ENCODE results near the gene RMI2.
A peak's percentile ranks its signal among the peaks of the same experiment; 100 is the strongest.
"Not testable (repeated sequence)": the region's sequence is repeated elsewhere in the genome, so short reads cannot be mapped to it uniquely, and the experiment has no call there.

RMI2 gene

GRCh38 chr16:11353158-11353557, 7.9 kb downstream of the RMI2 start:
- peaks cover 58% of the 10 kb centered on the region for H3K4me1 Mint-ChIP-seq (ENCODE audit: low read depth)
- no peaks in the 10 kb centered on the region for H3K9me3 Mint-ChIP-seq (ENCODE audit: low read depth)
- peak overlapping the region; percentile 80 for H3K27ac Mint-ChIP-seq
- H3K36me3 Mint-ChIP-seq, result peaks cover 5% of the 10 kb centered on the region
- no peak overlapping the region for H3K4me3 Mint-ChIP-seq
- H3K27me3 Mint-ChIP-seq, result no peaks in the 10 kb centered on the region

- Mint-ChIP-seq H3K27ac (peak overlapping the region; percentile 93), H3K9me3 (ENCODE audit: low read depth) (no peaks in the 10 kb centered on the region), H3K27me3 (no peaks in the 10 kb centered on the region), H3K36me3 (peaks cover 5% of the 10 kb centered on the region), H3K4me1 (ENCODE audit: low read depth) (peaks cover 58% of the 10 kb centered on the region), H3K4me3 (peak overlapping the region; percentile 83)
Measured at GRCh38 chr16:11354407-11354732, 9.1 kb downstream of the RMI2 start.

GRCh38 chr16:11354733-11355574, 9.7 kb downstream of the RMI2 start:
- Mint-ChIP-seq H3K36me3 (peaks cover 5% of the 10 kb centered on the region), H3K4me1 (ENCODE audit: low read depth) (peaks cover 55% of the 10 kb centered on the region)

GRCh38 chr16:11355862-11356261, 10.6 kb downstream of the RMI2 start:
- peaks cover 57% of the 10 kb centered on the region for H3K4me1 Mint-ChIP-seq (ENCODE audit: low read depth)
- H3K27me3 Mint-ChIP-seq, result no peaks in the 10 kb centered on the region
- peaks cover 5% of the 10 kb centered on the region for H3K36me3 Mint-ChIP-seq
- H3K27ac Mint-ChIP-seq, result peak overlapping the region; percentile 93
- peak overlapping the region; percentile 83 for H3K4me3 Mint-ChIP-seq
- no peaks in the 10 kb centered on the region for H3K9me3 Mint-ChIP-seq (ENCODE audit: low read depth)

More at GRCh38 chr16:11354733-11355574, 9.7 kb downstream of the RMI2 start:
- no peaks in the 10 kb centered on the region for H3K27me3 Mint-ChIP-seq
- peak overlapping the region; percentile 93 for H3K27ac Mint-ChIP-seq
- peak overlapping the region; percentile 83 for H3K4me3 Mint-ChIP-seq
- no peaks in the 10 kb centered on the region for H3K9me3 Mint-ChIP-seq (ENCODE audit: low read depth)

GRCh38 chr16:11356573-11357331, 11.5 kb downstream of the RMI2 start:
- no peaks in the 10 kb centered on the region for H3K9me3 Mint-ChIP-seq (ENCODE audit: low read depth)
- H3K27ac Mint-ChIP-seq, result no peak overlapping the region
- H3K4me3 Mint-ChIP-seq, result peak overlapping the region; percentile 13
- H3K36me3 Mint-ChIP-seq, result no peaks in the 10 kb centered on the region
- H3K4me1 Mint-ChIP-seq (ENCODE audit: low read depth), result peaks cover 63% of the 10 kb centered on the region
- no peaks in the 10 kb centered on the region for H3K27me3 Mint-ChIP-seq

- no peak overlapping the region for H3K4me3 Mint-ChIP-seq
- H3K36me3 Mint-ChIP-seq, result no peaks in the 10 kb centered on the region
- H3K27ac Mint-ChIP-seq, result no peak overlapping the region
- no peaks in the 10 kb centered on the region for H3K27me3 Mint-ChIP-seq
- peaks cover 70% of the 10 kb centered on the region for H3K4me1 Mint-ChIP-seq (ENCODE audit: low read depth)
- H3K9me3 Mint-ChIP-seq (ENCODE audit: low read depth), result no peaks in the 10 kb centered on the region
Measured at GRCh38 chr16:11358531-11358930, 13.3 kb downstream of the RMI2 start.

- Mint-ChIP-seq H3K27me3 (no peaks in the 10 kb centered on the region), H3K36me3 (no peaks in the 10 kb centered on the region), H3K9me3 (ENCODE audit: low read depth) (no peaks in the 10 kb centered on the region), H3K4me3 (no peak overlapping the region), H3K27ac (no peak overlapping the region), H3K4me1 (ENCODE audit: low read depth) (peaks cover 64% of the 10 kb centered on the region)
Measured at GRCh38 chr16:11359370-11359769, 14.1 kb downstream of the RMI2 start.

GRCh38 chr16:11360641-11361373, 15.5 kb downstream of the RMI2 start:
- Mint-ChIP-seq H3K4me3 (peak overlapping the region; percentile 41), H3K36me3 (no peaks in the 10 kb centered on the region), H3K4me1 (ENCODE audit: low read depth) (peaks cover 55% of the 10 kb centered on the region), H3K9me3 (ENCODE audit: low read depth) (no peaks in the 10 kb centered on the region), H3K27ac (peak overlapping the region; percentile 46), H3K27me3 (no peaks in the 10 kb centered on the region)

GRCh38 chr16:11361701-11362451, 16.6 kb downstream of the RMI2 start:
- peak overlapping the region; percentile 71 for H3K4me3 Mint-ChIP-seq
- H3K27me3 Mint-ChIP-seq, result no peaks in the 10 kb centered on the region
- no peaks in the 10 kb centered on the region for H3K36me3 Mint-ChIP-seq
- H3K4me1 Mint-ChIP-seq (ENCODE audit: low read depth), result peaks cover 46% of the 10 kb centered on the region
- H3K9me3 Mint-ChIP-seq (ENCODE audit: low read depth), result no peaks in the 10 kb centered on the region
- peak overlapping the region; percentile 30 for H3K27ac Mint-ChIP-seq

GRCh38 chr16:11363927-11364258, 18.6 kb downstream of the RMI2 start:
- no peak overlapping the region for H3K4me3 Mint-ChIP-seq
- peaks cover 38% of the 10 kb centered on the region for H3K4me1 Mint-ChIP-seq (ENCODE audit: low read depth)
- H3K27ac Mint-ChIP-seq, result no peak overlapping the region
- no peaks in the 10 kb centered on the region for H3K9me3 Mint-ChIP-seq (ENCODE audit: low read depth)
- H3K36me3 Mint-ChIP-seq, result no peaks in the 10 kb centered on the region
- H3K27me3 Mint-ChIP-seq, result no peaks in the 10 kb centered on the region

GRCh38 chr16:11367483-11367906, 22.2 kb downstream of the RMI2 start:
- Mint-ChIP-seq H3K27me3 (no peaks in the 10 kb centered on the region), H3K4me3 (no peak overlapping the region), H3K4me1 (ENCODE audit: low read depth) (peaks cover 23% of the 10 kb centered on the region), H3K9me3 (ENCODE audit: low read depth) (no peaks in the 10 kb centered on the region), H3K27ac (no peak overlapping the region), H3K36me3 (no peaks in the 10 kb centered on the region)

GRCh38 chr16:11370084-11370931, 25.0 kb downstream of the RMI2 start:
- Mint-ChIP-seq H3K4me3 (no peak overlapping the region), H3K36me3 (no peaks in the 10 kb centered on the region), H3K27me3 (no peaks in the 10 kb centered on the region), H3K27ac (no peak overlapping the region), H3K4me1 (ENCODE audit: low read depth) (peaks cover 8% of the 10 kb centered on the region), H3K9me3 (ENCODE audit: low read depth) (no peaks in the 10 kb centered on the region)

- H3K27ac Mint-ChIP-seq, result not testable (repeated sequence)
Measured at GRCh38 chr16:11370932-11371279, 25.6 kb downstream of the RMI2 start.

More at GRCh38 chr16:11370932-11371279, 25.6 kb downstream of the RMI2 start:
- not testable (repeated sequence) for H3K4me1 Mint-ChIP-seq (ENCODE audit: low read depth); H3K9me3 Mint-ChIP-seq (ENCODE audit: low read depth); H3K27me3 Mint-ChIP-seq; H3K4me3 Mint-ChIP-seq; H3K36me3 Mint-ChIP-seq
